Measurements from ENCODE around the gene TNS3. TPM values are rescaled to one million over a fixed set of nuclear protein-coding genes. Genes with fewer than 3 reads are reported as not detected.

Gene TNS3
- 66.7 TPM for polyA plus RNA-seq
- long read RNA-seq, donor 1: 0 reads
- long read RNA-seq, donor 2, full-length matches to known transcripts: 1 of 50 reads
- long read RNA-seq, donor 2, partial matches to known transcripts: 49 of 50 reads
- long read RNA-seq, donor 2, other reads (novel, unspliced or antisense): 0 of 50 reads
- long read RNA-seq, donor 3, partial matches to known transcripts: 17 of 17 reads
- long read RNA-seq, donor 3, other reads (novel, unspliced or antisense): 0 of 17 reads
- long read RNA-seq, donor 4: 0 reads
- long read RNA-seq, donor 5, partial matches to known transcripts: 12 of 12 reads
- long read RNA-seq, donor 5, other reads (novel, unspliced or antisense): 0 of 12 reads
- long read RNA-seq, donor 6, partial matches to known transcripts: 10 of 10 reads
- long read RNA-seq, donor 6, other reads (novel, unspliced or antisense): 0 of 10 reads
- long read RNA-seq, donor 7: 0 reads
- long read RNA-seq, donor 8, partial matches to known transcripts: 18 of 18 reads
- long read RNA-seq, donor 8, other reads (novel, unspliced or antisense): 0 of 18 reads
- long read RNA-seq, donor 9, partial matches to known transcripts: 13 of 13 reads
- long read RNA-seq, donor 9, other reads (novel, unspliced or antisense): 0 of 13 reads
- long read RNA-seq, donor 10, partial matches to known transcripts: 15 of 15 reads
- long read RNA-seq, donor 10, other reads (novel, unspliced or antisense): 0 of 15 reads
- long read RNA-seq, donor 11: 0 reads

DNA sequence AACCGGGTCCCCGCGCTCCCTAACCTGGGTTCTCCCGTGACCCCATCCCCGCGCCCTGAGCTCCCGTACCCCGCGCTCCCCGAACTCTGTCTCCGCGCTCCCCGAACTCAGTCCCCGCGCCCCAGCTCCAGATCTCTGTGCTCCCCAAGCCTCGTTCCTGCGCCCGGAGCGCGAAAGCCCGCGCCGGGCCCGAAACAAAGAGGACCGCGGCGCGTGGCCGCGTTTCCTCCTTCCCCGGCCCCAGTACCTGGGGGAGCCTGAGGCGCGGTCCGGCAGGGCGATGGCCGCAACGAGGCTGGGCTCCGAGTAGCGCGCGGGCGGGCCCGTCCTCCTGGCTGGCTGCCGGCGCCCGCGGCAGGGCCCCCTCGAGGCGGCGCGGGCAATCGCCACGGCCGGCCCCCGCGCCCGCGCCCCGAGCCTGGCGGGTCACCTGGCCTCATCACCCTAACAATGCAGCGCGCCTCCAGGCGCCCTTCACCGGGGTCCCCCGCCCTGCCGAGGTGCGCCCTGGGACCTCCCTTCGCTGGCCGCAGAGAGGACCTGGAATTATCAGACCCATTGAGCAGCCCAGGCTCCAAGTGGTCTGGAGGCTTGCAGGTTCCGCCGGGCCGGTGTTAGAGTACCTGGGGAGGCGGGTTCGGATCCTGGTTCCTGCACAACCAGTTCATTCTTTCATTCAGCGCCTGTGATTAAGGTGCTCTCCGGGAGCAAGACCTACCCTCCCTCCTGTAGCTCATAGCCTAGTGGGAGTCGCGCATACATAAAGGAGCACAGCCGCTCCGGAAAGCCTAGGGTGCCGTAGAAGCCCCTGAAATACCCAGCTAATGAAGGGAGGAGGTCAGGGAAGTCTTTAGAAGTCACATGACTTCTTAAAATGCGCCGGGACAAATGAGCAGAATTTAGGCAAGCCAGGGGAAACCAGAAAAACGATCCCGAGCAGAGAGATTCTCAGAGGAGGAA, at the start of gene TNS3:
TSS of gene TNS3 (minus strand) at position 308 of the 960 bp plus-strand sequence. CDS start 142,475 bp downstream, outside the sequence.
- H3K27me3 ChIP-seq (ENCODE audit: control insufficient read depth, insufficient read depth, low read length): no peaks in the 10 kb centered on the region
- peak within 1 kb of the TSS; percentile 93 for H3K4me3 ChIP-seq (ENCODE audit: low read length)
- peak within 1 kb of the TSS; percentile 93 for H3K27ac ChIP-seq (ENCODE audit: low read length)
- DNase-seq: peak; percentile 50 to 79
- H3K9me3 ChIP-seq (ENCODE audit: control insufficient read depth, low read depth, low read length): peaks cover 2% of the 10 kb centered on the region
- 60% methylated on average over 2 of the region's 85 CpGs for WGBS (ENCODE audit: insufficient coverage, low lambda C conversion rate)
- peaks cover 13% of the 10 kb centered on the region for H3K36me3 ChIP-seq (ENCODE audit: control insufficient read depth, insufficient read depth, low read length)
- H3K4me1 ChIP-seq (ENCODE audit: control insufficient read depth, insufficient read depth, low read length): peaks cover 24% of the 10 kb centered on the region

DNA sequence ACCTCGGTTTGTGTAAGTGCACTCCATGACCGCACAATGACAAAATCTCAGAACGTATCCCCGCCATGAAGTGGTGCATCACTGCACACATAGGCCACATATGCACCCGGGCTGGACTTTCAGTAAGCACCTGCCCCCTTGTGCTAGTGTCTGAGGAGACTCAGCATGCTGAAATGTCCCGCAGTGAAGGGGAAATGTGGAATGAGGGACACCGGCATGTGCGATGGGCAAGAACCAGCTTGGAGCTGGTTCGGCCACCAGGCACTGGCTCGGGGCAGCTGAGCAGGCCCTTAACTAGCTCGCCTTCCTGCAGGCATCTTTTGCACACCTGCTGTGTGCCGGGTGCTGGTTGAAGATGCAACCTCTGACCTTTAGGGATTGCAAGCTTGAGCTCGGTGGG, 49.8 kb upstream of the TNS3 start:
- DNase-seq: no peak
- H3K9me3 ChIP-seq (ENCODE audit: control insufficient read depth, low read depth, low read length): no peaks in the 10 kb centered on the region

DNA sequence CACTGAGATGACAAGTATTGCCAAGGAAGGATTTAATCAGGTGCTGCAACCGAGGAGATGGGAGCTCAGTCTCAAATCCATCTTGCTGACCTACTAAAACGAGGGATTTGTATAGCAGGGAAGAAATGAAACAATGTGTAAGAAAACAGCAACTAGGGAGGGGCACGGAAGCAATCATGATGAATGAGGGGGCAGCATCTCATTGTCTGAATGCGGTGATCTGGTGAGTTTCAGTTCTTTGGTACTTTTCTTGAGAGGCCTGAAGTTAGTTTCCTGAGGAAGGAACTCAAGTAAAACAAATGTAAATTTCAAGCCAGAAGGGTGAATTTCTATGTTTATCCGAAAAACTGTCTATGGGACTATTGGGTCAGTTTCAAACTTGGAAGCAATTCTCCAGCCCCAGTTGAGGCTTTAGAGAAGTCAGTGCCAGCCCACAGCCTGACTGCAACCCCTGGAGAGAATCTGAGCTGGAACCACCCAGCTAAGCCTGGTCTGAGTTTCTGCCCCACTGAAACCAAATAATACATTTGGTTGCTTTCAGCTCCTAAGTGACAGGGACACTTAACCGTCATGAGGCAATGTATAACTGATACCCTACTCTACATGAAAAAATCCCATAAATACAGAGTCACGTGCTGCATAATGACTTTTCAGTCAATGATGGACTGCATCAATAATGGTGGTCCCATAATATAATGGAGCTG, 45.8 kb upstream of the TNS3 start:
- no peaks in the 10 kb centered on the region for H3K9me3 ChIP-seq (ENCODE audit: control insufficient read depth, low read depth, low read length)
- WGBS (ENCODE audit: insufficient coverage, low lambda C conversion rate): 63% methylated on average over 4 of the region's 7 CpGs
- no peak for DNase-seq
- no peaks in the 10 kb centered on the region for H3K27me3 ChIP-seq (ENCODE audit: control insufficient read depth, insufficient read depth, low read length)
- peaks cover 10% of the 10 kb centered on the region for H3K4me1 ChIP-seq (ENCODE audit: control insufficient read depth, insufficient read depth, low read length)
- H3K4me3 ChIP-seq (ENCODE audit: low read length): no peak overlapping the region
- no peaks in the 10 kb centered on the region for H3K36me3 ChIP-seq (ENCODE audit: control insufficient read depth, insufficient read depth, low read length)
- no peak overlapping the region for H3K27ac ChIP-seq (ENCODE audit: low read length)

More for the DNA sequence above, 49.8 kb upstream of the TNS3 start:
- H3K27ac ChIP-seq (ENCODE audit: low read length): no peak overlapping the region
- H3K36me3 ChIP-seq (ENCODE audit: control insufficient read depth, insufficient read depth, low read length): no peaks in the 10 kb centered on the region
- no peaks in the 10 kb centered on the region for H3K27me3 ChIP-seq (ENCODE audit: control insufficient read depth, insufficient read depth, low read length)
- WGBS (ENCODE audit: insufficient coverage, low lambda C conversion rate): no CpG with 5 or more reads among the region's 13 CpGs
- H3K4me1 ChIP-seq (ENCODE audit: control insufficient read depth, insufficient read depth, low read length): peaks cover 2% of the 10 kb centered on the region
- H3K4me3 ChIP-seq (ENCODE audit: low read length): no peak overlapping the region

DNA sequence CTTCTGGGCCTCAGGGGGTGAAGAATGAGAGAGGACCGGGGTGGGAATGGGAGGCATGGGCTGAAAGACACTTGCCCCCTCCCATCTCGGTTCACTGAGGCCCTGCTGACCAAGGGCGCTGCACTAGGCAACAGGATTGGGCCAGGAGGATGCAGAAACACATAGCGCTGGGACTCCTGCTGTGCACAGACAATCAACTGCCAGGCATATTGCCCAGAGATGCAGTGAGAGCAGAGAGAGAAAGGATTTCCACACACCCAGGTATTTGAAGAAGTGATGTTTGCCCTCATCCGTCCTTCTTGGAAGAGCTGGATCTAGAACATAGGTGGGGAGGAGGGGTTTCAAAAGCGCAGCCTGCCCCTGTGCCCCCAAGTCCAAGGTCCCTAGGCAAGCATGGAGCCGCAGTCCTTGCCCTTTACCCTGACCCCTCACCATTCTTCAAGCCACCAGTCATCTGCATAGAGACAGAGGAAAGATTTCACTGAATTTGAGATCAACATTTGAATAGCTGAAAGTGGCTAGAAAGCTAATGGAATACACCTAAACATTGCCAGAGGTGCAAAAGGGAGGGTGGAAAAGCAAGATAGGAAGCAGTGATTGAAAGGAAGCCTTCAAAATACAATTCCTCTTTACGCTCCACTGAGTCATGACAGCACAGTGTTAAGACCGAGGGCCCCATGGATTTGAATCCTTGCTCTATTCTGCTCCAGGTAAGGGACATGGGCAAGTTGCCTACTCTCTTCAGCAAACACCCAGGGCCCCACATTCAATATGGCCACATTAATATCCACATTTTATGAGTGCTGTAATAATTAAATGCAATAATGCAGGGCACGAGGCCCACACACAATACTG, 44.2 kb upstream of the TNS3 start:
- H3K27ac ChIP-seq (ENCODE audit: low read length): no peak overlapping the region
- WGBS (ENCODE audit: insufficient coverage, low lambda C conversion rate): no CpG with 5 or more reads among the region's 10 CpGs
- DNase-seq: peak in 1 of 2 donors; percentile 31
- no peaks in the 10 kb centered on the region for H3K9me3 ChIP-seq (ENCODE audit: control insufficient read depth, low read depth, low read length)
- no peak overlapping the region for H3K4me3 ChIP-seq (ENCODE audit: low read length)
- no peaks in the 10 kb centered on the region for H3K36me3 ChIP-seq (ENCODE audit: control insufficient read depth, insufficient read depth, low read length)
- H3K27me3 ChIP-seq (ENCODE audit: control insufficient read depth, insufficient read depth, low read length): no peaks in the 10 kb centered on the region
- H3K4me1 ChIP-seq (ENCODE audit: control insufficient read depth, insufficient read depth, low read length): peaks cover 21% of the 10 kb centered on the region

- Histone ChIP-seq H3K4me3 (ENCODE audit: low read length) (no peak overlapping the region), H3K27me3 (ENCODE audit: control insufficient read depth, insufficient read depth, low read length) (no peaks in the 10 kb centered on the region), H3K9me3 (ENCODE audit: control insufficient read depth, low read depth, low read length) (no peaks in the 10 kb centered on the region), H3K27ac (ENCODE audit: low read length) (no peak overlapping the region), H3K36me3 (ENCODE audit: control insufficient read depth, insufficient read depth, low read length) (no peaks in the 10 kb centered on the region), H3K4me1 (ENCODE audit: control insufficient read depth, insufficient read depth, low read length) (peaks cover 21% of the 10 kb centered on the region)
- DNase-seq: no peak
Measured at GRCh38 chr7:47624689-47625088, 42.8 kb upstream of the TNS3 start.

DNA sequence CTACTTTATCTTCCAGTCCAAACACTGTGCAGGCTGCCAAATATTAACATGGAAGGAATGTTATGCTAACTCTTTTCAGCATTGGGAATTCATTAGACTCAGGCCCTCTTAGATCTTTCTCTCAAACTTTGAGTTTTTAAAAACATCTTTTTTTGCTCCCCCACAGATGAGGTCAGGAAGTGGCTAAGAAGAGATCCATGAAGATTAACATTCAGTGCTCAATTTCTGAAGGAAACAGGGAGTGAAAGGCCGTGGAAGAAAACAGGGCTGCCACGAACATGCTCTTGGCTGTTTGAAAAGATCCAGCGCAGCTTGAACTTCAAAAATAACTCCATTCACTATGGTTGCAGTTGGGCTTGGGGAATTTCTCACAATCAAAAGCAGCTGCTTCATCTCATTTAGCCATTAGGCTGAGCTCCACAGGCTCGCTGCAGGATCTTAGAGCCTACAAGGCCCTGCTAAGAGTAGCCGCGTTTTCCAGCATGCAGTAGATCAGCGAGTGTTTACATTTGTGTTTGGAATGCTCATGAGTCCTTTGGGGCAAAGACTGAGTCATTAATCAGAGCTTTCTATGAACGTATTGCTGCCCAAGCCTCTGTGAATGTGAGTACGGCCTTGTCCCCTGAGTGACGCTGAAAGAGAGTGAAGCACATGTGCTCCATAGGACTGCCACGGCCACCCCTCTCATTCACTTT, 41.2 kb upstream of the TNS3 start:
- Histone ChIP-seq H3K4me1 (ENCODE audit: control insufficient read depth, insufficient read depth, low read length) (peaks cover 21% of the 10 kb centered on the region), H3K27me3 (ENCODE audit: control insufficient read depth, insufficient read depth, low read length) (no peaks in the 10 kb centered on the region), H3K36me3 (ENCODE audit: control insufficient read depth, insufficient read depth, low read length) (no peaks in the 10 kb centered on the region), H3K4me3 (ENCODE audit: low read length) (no peak overlapping the region), H3K27ac (ENCODE audit: low read length) (peak overlapping the region; percentile 67), H3K9me3 (ENCODE audit: control insufficient read depth, low read depth, low read length) (no peaks in the 10 kb centered on the region)
- peak; percentile 70 to 73 for DNase-seq
- WGBS (ENCODE audit: insufficient coverage, low lambda C conversion rate): no CpG with 5 or more reads among the region's 11 CpGs

DNA sequence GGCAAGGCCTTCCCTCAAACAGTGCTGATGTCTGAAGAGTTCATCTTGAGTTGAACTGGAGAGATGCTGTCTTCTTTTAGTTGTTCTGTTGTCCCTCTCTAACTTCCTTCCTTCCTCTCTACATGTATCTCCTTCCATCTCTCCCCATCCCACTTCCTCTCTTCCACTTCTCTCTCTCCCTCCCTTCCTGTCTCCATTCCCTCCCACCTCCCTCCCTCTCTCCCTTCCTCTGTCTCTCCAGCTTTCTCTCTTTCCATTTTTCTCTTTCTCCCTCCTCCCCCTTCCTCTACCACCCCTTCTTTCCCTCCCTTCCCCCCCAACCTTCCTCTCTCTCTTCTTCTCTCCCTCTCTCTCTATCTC, 40.7 kb upstream of the TNS3 start:
- no peaks in the 10 kb centered on the region for H3K27me3 ChIP-seq (ENCODE audit: control insufficient read depth, insufficient read depth, low read length)
- no peaks in the 10 kb centered on the region for H3K9me3 ChIP-seq (ENCODE audit: control insufficient read depth, low read depth, low read length)
- no peaks in the 10 kb centered on the region for H3K36me3 ChIP-seq (ENCODE audit: control insufficient read depth, insufficient read depth, low read length)
- no peak overlapping the region for H3K4me3 ChIP-seq (ENCODE audit: low read length)
- H3K27ac ChIP-seq (ENCODE audit: low read length): peak overlapping the region; percentile 67
- no peak for DNase-seq
- H3K4me1 ChIP-seq (ENCODE audit: control insufficient read depth, insufficient read depth, low read length): peaks cover 21% of the 10 kb centered on the region

DNA sequence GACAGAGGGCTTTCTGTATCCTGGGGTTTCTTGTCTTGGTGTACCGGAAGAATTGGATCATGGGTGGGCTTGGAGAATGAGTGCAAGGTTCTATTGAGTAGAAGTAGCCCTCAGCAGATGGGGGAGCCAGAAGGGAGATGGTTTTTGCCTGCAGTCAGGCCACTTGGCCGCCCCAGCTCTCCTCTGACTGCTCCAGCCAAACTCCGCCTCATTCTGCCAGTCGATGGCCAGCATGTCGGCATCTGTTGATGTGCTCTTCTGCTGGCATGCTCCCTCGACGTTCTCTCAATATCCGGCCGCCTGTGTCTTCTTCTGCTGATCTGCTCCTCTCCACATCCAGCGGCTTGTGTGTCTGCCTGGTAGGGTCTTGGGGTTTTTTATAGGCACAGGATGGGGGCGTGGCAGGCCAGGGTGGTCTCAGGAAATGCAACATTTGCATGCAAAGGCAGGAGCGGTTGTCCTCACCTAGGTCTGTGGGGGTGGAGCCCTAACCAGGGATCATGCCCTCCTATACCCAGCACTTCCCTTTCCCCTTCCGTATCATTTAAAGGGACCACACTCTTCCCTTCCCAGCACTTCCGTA, 40.2 kb upstream of the TNS3 start:
- Histone ChIP-seq H3K4me1 (ENCODE audit: control insufficient read depth, insufficient read depth, low read length) (peaks cover 21% of the 10 kb centered on the region), H3K9me3 (ENCODE audit: control insufficient read depth, low read depth, low read length) (no peaks in the 10 kb centered on the region), H3K27me3 (ENCODE audit: control insufficient read depth, insufficient read depth, low read length) (no peaks in the 10 kb centered on the region), H3K4me3 (ENCODE audit: low read length) (no peak overlapping the region), H3K36me3 (ENCODE audit: control insufficient read depth, insufficient read depth, low read length) (no peaks in the 10 kb centered on the region), H3K27ac (ENCODE audit: low read length) (peak overlapping the region; percentile 67)
- WGBS (ENCODE audit: insufficient coverage, low lambda C conversion rate): no CpG with 5 or more reads among the region's 14 CpGs
- DNase-seq: no peak

- Histone ChIP-seq H3K4me3 (ENCODE audit: low read length) (no peak overlapping the region), H3K9me3 (ENCODE audit: control insufficient read depth, low read depth, low read length) (no peaks in the 10 kb centered on the region), H3K36me3 (ENCODE audit: control insufficient read depth, insufficient read depth, low read length) (no peaks in the 10 kb centered on the region), H3K27ac (ENCODE audit: low read length) (peak overlapping the region; percentile 67), H3K27me3 (ENCODE audit: control insufficient read depth, insufficient read depth, low read length) (no peaks in the 10 kb centered on the region), H3K4me1 (ENCODE audit: control insufficient read depth, insufficient read depth, low read length) (peaks cover 20% of the 10 kb centered on the region)
- WGBS (ENCODE audit: insufficient coverage, low lambda C conversion rate): no CpG with 5 or more reads among the region's 12 CpGs
- DNase-seq: no peak
Measured at GRCh38 chr7:47621347-47621746, 39.4 kb upstream of the TNS3 start.

Measured in large intestine (tissue), 12 donors.